ENCODE results near the gene PAEP.

Gene PAEP

GRCh38 chr9:135551031-135551430 is 10.5 kb upstream of the PAEP start:
- Histone ChIP-seq H3K4me1 (ENCODE audit: control insufficient read depth in 1 of 2, insufficient read depth in 1 of 2, low read depth in 1 of 2, low read length in 1 of 2) (no peaks in the 10 kb centered on the region), H3K9me3 (no peaks in the 10 kb centered on the region), H3K27me3 (no peaks in the 10 kb centered on the region), H3K4me3 (ENCODE audit: low read depth in 1 of 2, low read length in 1 of 2) (no peak overlapping the region), H3K27ac (no peak overlapping the region), H3K36me3 (no peaks in the 10 kb centered on the region)
- no peak for TF ChIP-seq CTCF (IDR thresholded peaks at IDR 0.05)

DNA sequence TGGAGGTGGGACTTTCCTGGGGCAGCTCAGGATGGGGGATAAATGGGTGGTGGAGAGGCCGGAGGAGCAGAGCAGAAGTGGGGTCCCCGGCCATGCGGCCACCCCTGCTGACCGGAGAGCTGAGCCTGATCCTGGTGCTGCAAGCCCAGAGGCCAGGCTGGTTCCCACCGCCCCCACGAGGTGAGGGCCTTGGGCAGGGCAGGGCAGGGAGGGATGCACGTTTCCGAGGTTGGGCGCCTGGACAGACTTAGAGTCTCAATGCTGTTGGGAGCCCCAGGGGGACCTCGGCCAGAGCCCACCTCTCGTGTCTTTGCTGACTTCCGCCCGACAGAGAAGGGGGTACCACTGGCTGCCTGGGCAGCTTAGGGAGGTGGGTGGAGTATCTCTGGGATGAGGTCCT is 10.1 kb upstream of the PAEP start:
- Histone ChIP-seq H3K27me3 (no peaks in the 10 kb centered on the region), H3K36me3 (no peaks in the 10 kb centered on the region), H3K4me3 (ENCODE audit: low read depth in 1 of 2, low read length in 1 of 2) (no peak overlapping the region), H3K9me3 (no peaks in the 10 kb centered on the region), H3K4me1 (ENCODE audit: control insufficient read depth in 1 of 2, insufficient read depth in 1 of 2, low read depth in 1 of 2, low read length in 1 of 2) (no peaks in the 10 kb centered on the region), H3K27ac (no peak overlapping the region)
- TF ChIP-seq CTCF (IDR thresholded peaks at IDR 0.05), result no peak

GRCh38 chr9:135552021-135552697 is 9.4 kb upstream of the PAEP start:
- Histone ChIP-seq H3K27me3 (no peaks in the 10 kb centered on the region), H3K27ac (no peak overlapping the region), H3K36me3 (no peaks in the 10 kb centered on the region), H3K4me3 (ENCODE audit: low read depth in 1 of 2, low read length in 1 of 2) (no peak overlapping the region), H3K9me3 (no peaks in the 10 kb centered on the region), H3K4me1 (ENCODE audit: control insufficient read depth in 1 of 2, insufficient read depth in 1 of 2, low read depth in 1 of 2, low read length in 1 of 2) (no peaks in the 10 kb centered on the region)
- TF ChIP-seq CTCF (IDR thresholded peaks at IDR 0.05), result no peak

DNA sequence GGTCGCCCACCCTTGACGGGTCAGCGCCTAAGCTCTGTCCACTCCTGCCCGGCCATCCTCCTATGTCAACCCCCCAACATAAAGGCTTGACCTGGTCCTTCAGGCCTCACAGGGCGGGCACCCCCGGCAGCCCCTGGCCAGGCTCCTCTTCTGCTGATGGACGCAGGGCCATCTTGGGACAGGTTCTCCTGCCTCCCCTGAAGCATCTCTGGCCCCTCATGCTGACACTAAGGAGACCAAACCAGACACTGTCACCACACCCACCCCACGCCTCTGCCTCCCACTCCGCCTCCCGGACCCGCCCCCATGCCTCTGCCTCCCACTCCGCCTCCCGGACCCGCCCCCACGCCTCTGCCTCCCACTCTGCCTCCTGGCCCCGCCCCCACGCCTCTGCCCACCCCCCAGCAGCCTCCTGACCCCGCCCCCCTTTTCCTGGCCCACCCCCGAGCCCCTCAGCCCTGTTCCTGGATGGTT is 8.8 kb upstream of the PAEP start:
- Histone ChIP-seq H3K4me1 (ENCODE audit: control insufficient read depth in 1 of 2, insufficient read depth in 1 of 2, low read depth in 1 of 2, low read length in 1 of 2) (no peaks in the 10 kb centered on the region), H3K27me3 (no peaks in the 10 kb centered on the region), H3K27ac (no peak overlapping the region), H3K36me3 (no peaks in the 10 kb centered on the region), H3K4me3 (ENCODE audit: low read depth in 1 of 2, low read length in 1 of 2) (no peak overlapping the region), H3K9me3 (no peaks in the 10 kb centered on the region)
- no peak for TF ChIP-seq CTCF (IDR thresholded peaks at IDR 0.05)

- Histone ChIP-seq H3K36me3 (no peaks in the 10 kb centered on the region), H3K9me3 (no peaks in the 10 kb centered on the region), H3K4me3 (ENCODE audit: low read depth in 1 of 2, low read length in 1 of 2) (no peak overlapping the region), H3K4me1 (ENCODE audit: control insufficient read depth in 1 of 2, insufficient read depth in 1 of 2, low read depth in 1 of 2, low read length in 1 of 2) (no peaks in the 10 kb centered on the region), H3K27me3 (no peaks in the 10 kb centered on the region), H3K27ac (no peak overlapping the region)
- no peak for TF ChIP-seq CTCF (IDR thresholded peaks at IDR 0.05)
Measured at GRCh38 chr9:135554718-135555117, 6.8 kb upstream of the PAEP start.
